GM21526 (cell line): ENCODE measurements around the gene TMEM151B.
"Not testable (repeated sequence)": the region's sequence is repeated elsewhere in the genome, so short reads cannot be mapped to it uniquely, and the experiment has no call there.

ENCODE experiments used
- ATAC-seq: cut with Tn5 transposase; IDR thresholded peaks from one replicate; pipeline ENCODE4 v1.9.1; 2021; ENCODE audit warnings: moderate library complexity; ENCODE audit not compliant: unreplicated experiment, low FRiP score

The TMEM151B gene

DNA sequence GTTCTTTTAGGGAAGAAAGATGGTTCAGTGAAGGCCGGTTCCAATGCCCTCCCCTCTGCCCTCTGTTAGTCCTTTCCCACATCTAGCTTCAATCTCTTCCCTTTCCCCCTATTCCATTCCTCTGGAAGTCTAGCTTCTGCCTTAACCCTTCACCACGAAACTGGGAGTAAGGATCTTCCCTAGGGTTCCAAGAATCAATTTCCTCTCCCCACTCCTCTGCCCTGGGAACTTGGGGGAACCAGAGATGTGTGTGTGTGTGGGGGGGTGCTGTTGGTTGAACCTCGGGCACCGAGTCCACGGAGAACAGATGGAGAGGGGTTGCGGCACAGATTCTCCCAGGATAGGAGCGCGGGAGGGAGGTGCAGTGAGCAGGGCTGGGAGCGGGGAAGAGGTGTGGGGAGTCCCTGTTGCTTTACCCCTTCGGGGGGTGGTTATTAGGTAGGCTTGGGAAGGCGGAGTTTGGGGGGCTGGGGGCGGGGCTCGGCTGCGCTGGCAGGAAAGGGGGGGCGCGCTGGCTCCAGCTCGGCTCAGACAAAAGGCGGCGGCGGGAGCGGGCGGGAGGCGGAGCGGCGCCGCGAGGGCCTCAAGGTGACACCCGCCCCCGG lies at the start of gene TMEM151B:
Gene TMEM151B, plus strand, starts transcription at position 530 of the 605 bp plus-strand sequence. CDS start 293 bp downstream, outside the sequence.
- ATAC-seq: no peak

DNA sequence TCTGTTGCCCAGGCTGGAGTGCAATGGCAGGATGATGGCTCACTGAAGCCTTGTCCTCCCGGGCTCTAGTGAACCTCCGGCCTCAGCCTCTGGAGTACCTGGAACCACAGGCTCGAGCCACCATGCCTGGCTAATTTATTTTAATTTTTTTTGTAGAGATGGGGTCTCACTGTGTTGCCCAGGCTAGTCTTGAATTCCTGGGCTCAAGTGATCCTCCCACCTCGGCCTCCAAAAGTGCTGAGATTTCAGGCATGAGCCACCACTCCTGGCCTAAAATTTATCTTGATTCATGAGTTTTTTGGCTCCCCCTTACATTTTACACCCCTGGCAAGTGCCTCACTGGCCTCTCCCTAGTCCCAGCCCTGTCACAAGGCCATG lies 49.3 kb upstream of the TMEM151B start:
- ATAC-seq: no peak

DNA sequence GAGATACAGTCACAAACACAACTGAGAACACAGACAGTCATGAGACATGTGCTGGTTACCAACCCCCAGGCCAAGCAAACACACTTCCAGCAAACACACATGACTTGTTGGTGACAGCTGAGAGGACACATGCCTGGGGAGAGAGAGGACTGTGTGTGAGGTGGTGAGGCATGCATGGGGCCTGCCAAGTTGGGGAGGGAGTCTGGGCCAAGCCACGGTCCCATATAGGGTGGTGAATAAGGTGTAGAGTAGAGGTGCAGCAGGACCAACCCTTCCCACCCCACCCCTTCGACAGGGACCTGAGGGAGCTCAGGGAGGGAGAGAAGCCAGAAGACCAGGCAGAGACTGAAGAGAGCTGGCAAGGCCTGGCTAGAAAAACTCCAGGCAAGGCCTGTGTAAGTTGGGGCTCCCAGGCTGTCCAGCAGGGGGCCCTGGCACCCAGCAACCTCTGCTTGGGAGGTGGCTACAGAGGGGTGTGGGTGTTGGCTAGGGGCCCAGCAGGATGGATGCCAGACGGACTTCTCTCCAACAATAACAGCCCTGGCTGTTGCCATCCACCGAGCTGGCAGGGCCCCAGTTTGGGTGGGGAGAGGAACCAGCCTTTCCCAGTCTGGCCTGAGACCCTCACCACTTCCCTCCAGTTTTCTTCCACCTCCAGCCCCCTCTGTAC lies 48.8 kb upstream of the TMEM151B start:
- ATAC-seq: peak; percentile 49

DNA sequence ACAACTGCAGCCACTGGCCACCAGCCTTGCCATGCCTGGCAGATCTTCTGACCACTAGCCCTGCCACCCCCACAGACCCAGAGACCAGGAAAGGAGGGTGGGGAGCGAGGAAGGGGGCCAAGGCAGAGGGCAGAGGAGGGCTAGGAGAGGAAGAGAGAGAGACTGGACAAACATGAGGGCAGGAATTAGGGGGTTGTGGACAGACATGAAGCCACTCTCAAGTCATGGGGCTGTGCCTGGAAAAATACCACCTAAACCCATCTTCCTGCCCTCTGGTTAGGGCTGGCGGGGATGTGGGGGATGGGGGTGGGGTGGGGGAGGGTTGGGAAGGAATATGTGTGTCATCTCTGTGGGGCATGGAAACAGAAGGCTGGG lies 48.3 kb upstream of the TMEM151B start:
- no peak for ATAC-seq

DNA sequence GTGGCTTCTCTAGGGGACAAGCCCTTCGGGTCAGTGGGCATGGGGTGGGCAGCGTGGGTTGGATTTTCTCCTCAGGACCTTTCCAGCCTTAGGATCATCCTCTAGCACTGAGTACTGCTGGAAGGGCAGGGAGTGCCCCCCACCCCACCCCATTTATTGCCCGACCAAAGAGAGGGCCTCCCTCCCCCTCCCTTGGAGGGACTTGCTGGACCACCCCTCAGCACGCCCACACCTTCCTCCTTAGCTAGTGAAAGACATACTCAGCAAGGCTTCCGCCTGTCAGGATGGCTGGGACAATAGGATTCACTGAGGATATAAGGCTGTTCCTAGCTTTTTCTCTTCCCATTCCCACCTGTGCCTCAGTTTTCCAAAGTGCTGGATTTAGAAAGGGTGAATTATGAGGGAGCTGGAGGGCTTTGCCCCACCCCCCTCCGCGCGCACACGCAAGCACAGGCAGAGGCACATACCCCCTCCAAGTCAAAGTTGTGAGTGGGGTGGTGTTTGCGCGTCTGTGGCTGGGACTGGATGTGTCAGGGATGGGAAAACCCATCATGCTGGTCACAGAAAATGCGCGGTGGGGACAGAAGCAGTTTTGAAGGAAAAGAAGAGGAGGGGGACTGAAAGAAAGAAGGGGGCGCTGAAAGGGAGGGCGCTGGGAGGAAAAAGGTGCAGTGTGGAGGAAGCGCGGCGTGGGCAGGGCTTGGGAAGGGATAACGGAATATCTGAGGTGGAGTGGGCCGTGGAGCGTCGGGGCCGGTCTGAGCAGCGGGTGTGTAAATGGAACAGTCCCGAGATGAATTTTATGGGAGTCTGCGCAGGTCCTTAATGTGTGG lies 47.5 kb upstream of the TMEM151B start:
- no peak for ATAC-seq

DNA sequence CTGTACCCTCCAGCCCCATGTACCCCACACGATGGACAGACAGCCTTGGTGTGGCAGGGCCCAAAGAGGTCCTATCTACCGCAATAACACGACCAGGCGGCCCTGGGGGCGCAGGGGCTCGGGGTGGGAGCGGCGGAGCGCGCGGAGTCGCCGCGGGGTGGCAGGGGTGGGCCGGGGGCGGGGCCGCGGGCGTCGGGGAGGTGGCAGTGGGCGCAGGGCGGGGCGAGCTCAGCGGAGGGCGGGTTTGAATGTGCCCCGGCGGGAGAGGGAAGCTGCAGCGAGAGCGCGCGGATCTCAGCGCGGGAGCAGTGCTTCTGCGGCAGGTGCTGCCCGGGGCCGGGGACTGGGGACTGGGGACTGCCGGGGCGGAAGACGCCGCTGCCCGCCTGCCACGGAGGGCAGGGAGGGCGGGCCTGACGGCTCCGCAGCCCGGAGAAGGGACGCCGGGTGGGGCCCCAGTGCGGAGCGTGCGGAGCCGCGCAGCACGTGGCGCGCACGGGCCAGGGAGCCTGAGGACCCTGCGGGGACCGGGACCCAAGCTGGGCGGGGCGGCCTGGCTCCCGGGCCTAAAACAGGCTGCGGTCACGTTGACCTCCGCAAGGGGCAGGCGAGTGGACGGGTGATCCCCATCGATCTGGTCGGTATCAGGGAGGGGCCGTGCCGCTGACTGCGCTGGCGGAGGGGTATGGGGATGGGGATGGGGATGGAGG lies 46.8 kb upstream of the TMEM151B start, which contains the start of gene SLC29A1:
Gene SLC29A1, plus strand, starts transcription at position 277 of the 710 bp plus-strand sequence. CDS start 3,719 bp downstream, outside the sequence.
- no peak for ATAC-seq

DNA sequence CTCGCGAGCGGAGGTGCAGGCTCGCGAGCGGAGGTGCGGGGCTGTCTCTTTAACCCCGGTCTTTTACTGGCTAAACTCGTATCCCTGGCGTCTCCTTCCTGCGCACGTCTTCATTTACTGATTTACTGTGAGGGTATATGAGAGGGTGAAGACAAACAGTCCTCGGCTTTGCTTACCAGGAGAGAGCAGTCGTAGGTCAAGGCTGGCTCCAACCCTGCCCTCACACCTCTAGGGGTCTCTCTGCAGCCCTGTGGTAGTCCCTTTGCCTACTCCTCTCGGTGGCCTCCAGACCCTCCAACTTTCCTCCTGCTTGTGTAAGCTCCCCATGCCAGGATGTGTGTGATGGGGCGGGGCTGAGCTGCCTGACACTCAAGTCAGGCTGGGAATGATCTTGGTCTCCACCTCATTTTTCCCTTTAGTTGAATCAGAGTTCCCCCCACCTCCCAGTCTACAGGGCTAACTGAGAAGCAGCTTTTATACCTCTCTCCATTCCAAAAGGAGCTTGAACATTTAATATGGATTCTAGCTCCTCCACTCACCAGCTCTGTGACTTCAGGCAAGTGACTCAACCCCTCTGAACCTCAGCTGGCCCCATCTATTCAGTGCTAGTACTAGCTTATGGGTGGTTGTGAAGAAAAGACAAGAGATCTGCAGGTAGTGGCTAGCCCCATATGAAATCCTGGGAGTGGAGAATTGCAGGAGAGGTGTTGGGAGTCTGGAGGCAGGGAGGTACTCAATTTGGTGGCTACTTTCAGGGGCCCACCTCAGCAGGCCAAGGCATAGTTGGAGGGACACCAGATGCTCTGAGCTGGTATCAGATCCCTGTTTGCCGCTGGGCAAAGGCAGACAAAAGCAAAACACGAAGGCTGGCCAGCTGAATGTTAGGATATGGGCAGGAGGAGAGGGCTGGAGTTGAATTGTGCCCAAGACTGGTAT lies 46.0 kb upstream of the TMEM151B start:
- ATAC-seq: no peak

DNA sequence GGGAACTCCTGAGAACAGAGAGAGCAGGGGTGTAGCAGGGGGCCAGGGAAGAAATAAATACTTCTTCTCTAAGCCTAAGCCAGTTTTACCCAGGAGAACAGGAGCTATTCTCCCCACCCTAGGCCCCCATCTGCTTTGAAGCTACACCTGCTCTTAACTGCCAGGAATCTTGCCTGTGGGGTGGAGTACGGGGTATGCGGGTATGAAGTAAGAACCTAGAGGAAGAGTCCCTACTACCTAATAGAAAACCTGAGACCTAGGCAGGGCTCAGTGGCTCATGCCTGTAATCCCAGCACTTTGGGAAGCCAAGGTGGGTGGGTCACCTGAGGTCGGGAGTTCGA lies 45.3 kb upstream of the TMEM151B start:
- ATAC-seq: no peak

DNA sequence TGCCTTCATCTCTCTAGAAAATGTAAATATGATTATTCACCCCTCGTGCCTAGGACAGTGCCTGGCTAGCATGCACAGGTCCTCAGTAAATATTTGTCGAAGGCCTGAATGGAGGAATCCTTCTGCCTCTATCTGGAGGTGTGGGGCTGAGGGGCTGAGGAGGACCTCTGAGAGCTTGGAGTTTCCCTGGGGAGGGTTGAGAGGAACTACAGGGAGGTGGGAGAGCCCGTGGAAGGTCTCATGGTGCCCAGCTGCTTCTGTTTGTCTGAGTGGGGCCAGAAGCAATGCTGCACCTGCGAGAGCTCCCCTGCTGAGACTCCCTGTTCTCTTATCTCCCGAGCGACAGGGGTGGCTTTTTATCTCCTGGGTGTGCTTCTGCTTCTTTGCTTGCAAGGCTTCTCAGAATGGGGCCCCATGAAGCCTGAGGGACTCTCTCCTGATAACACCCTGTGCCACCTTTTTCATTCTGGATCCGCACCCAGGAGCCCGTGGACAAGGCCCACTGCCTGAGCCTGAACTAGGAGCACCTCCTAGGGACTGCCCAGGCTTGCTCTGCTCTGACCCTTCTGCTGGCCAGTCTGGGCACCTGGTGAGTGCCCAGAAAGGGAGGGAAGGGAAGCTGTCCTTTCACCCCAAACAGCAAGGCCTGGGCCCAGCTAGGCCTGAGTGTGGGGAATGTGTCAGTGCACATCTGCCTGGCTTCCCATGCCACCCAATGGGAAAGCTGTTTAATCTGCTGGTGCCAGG lies 44.5 kb upstream of the TMEM151B start:
- ATAC-seq: no peak

DNA sequence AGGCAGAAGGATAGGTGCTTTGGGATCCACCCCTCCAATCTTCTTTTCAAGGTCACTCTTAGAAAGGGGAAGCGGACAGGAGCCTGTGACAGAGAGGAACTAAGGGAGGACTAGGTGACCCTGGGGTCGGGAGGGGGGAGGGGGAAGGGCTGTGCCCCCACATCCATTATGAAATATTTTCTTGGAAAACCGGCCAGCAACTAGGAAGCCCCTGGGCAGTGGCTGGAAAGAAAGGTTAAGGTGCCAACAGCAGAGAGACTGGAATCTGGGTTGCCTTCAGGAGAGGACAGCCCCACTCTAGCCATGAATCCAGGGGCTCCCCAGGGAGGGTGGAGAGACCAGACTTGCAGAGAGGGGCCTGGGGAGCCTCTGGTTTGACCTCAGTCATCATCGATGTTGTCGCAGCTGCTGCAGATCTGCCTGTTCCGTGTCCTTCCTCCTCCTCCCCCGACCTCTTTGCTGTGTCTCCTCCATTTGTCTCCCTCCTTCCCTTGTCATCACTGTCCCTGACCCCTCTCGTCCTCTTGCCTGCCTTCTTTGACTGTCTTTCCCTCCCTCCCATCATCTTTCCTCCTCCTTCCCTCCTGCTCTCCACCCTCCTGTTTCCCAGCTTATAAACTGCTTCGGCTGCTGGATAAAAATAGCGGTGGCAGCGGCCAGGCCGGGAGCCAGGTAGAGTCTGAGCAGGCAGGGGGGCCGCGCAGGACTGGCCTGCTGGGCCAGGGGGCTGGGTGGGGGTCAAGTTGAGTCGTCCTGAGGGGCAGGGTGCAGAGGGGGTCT lies 43.7 kb upstream of the TMEM151B start:
- ATAC-seq: no peak

DNA sequence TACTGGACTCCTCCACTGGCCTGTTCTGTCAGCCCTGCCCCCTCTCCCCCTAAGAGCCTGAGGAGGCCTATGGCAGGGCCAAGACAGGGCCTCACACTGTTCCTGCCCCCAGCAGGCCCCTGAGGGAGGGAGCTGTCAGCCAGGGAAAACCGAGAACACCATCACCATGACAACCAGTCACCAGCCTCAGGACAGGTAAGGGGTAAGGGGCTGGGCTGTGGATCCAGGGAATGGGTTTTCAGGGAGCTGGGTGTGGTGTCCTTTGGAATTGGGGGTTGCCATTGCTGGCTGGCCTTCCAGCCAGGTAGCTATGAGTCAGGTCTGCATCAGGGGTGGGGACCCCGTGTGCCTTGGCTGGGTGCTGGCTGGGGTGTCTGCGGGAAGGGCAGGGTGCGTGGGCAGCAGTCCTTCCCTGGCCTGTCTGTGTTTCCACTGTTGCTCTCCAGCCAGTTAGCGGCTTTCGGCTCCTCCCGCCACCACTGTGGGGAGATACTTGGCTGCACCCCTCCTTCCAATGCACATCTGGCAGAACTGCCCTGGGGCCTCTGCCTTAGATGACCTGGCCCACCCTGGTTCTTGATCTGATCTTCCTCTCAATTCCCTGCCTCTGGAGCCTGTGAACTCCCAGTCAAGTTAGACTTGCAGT lies 43.0 kb upstream of the TMEM151B start:
- ATAC-seq: no peak

DNA sequence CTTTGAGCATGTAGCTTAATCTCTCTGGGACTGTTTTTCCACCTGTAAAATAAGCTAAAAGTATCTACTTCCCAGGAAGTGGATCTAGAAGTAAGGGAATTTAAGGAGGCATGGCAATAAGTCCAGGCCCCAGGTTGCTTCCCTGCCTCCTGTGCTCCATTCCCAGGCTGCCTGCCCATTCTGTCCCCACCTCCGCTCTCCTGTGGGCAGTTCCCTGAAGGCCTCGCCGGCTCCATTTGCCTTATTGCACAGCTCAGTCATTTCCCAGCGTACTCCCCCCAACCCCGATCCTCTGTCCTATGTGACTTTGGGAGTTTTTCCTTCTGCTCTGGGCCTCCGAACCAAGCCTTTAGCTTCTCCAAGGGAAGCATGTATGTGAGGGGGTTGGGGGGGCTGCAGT lies 42.2 kb upstream of the TMEM151B start:
- no peak for ATAC-seq

DNA sequence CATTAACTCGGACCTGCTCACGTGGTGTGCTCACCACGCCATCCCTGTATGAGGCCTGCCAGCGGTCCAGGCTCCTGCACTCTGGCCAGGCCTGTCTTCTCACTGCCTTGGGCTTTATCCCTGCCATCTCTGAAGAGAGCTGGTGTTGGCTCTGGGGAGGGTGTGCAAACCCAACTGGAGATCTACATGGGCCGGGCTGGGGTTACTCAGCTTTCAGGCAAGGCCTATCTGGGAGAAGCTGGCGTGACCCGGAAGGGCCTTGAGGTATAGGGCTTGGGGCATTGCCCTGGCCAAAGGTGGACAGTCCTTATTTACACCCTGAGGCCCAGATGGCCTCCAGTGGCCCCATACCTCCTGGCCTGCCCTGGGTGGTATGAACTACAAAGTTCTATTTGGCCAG lies 41.8 kb upstream of the TMEM151B start:
- no peak for ATAC-seq

DNA sequence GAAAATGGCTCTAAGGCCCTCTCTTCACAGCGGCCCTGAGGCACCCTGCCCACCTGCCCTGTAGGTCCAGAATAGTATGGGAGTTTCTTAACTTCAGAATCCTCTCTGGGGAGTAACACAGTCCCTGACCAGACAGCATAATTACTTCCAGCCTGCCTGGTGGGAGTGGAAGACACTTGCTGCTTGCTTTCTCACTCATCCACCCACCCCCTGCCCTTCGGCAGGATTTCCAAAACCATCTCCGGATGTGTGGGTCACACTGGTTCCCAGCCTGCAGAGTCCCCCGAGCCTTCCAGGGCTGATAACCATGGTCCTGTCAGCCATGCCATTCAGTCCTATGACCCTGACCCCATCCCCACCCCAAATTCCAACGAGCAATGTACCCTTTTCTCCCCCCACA lies 41.4 kb upstream of the TMEM151B start:
- no peak for ATAC-seq

DNA sequence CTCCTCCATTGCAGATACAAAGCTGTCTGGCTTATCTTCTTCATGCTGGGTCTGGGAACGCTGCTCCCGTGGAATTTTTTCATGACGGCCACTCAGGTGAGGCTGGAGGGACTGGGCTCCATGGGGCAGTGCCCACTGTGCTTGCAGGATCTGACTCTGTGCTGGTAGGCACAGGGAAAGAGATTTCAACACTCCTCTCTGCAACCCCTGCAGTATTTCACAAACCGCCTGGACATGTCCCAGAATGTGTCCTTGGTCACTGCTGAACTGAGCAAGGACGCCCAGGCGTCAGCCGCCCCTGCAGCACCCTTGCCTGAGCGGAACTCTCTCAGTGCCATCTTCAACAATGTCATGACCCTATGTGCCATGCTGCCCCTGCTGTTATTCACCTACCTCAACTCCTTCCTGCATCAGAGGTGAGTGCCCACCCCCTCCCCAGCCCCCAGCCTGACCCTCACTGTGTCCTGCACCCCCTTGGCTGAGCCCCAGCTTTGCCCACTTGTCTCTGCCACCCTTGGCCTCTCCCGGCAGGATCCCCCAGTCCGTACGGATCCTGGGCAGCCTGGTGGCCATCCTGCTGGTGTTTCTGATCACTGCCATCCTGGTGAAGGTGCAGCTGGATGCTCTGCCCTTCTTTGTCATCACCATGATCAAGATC lies 40.7 kb upstream of the TMEM151B start:
- no peak for ATAC-seq

DNA sequence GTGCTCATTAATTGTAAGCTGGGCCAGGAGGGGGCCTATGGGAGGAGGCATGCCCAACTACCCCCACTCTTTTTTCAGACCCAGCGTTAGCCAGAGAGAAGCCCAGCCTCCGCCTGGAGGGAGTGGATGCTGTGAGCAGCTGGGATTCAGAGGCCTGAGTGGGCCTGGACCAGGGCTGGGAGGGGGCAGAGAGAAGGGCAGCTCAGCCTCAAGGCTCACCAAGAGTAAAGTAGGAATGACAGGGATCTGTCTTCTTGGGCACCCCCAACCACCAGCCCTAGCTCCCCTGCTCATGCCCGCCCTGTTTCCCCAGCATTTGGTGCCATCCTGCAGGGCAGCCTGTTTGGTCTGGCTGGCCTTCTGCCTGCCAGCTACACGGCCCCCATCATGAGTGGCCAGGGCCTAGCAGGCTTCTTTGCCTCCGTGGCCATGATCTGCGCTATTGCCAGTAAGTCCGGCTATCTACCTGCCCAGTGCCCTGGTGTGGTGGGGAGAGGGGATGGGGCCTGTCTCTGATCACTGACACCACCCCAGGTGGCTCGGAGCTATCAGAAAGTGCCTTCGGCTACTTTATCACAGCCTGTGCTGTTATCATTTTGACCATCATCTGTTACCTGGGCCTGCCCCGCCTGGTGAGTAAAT lies 40.1 kb upstream of the TMEM151B start:
- no peak for ATAC-seq

DNA sequence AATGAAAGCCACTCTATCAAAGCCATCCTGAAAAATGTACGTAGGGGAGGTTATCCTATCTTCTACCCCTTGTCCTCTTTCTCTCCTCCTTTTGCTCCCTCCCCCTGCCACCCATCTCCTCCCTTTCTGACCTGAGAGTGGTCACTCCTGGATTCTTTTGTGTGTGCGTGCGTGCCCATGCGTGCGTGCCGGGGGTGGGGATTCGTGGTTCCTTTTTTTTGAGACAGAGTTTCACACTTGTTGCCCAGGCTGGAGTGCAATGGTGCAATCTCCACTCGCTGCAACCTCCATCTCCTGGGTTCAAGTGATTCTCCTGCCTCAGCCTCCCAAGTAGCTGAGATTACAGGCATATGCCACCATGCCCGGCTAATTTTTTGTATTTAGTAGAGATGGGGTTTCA lies 38.8 kb upstream of the TMEM151B start:
- ATAC-seq: not testable (repeated sequence)
